Lung (tissue), 12 donors: ENCODE measurements around the gene CBARP. TPM values are rescaled to one million over a fixed set of nuclear protein-coding genes. Genes with fewer than 3 reads are reported as not detected.
A peak's percentile ranks its signal among the peaks of the same experiment; 100 is the strongest.

Experiments used
- ATAC-seq: fragments of 200-7000 bp; cut with Tn5 transposase; one replicate; pipeline ENCODE4 v1.9.1; 2020; ENCODE audit warnings: moderate number of reproducible peaks; ENCODE audit not compliant: insufficient read depth, low FRiP score
- DNase-seq, 3 donors: peaks; one replicate each; pipeline ENCODE4 v3.0.0-alpha.2; 2013 to 2017
- H3K27ac ChIP-seq, 2 donors: one replicate each; pipeline ENCODE4 v1.5.1; 2013; ENCODE audit warnings: mild to moderate bottlenecking in 2 of 2, moderate library complexity in 2 of 2, control low read depth in 1 of 2, inconsistent platforms in 1 of 2, low read depth in 1 of 2, low read length in 1 of 2
- H3K27me3 ChIP-seq, 3 donors: one replicate each; pipeline ENCODE4 v1.5.1; 2013; ENCODE audit warnings: low read length in 2 of 3; ENCODE audit not compliant: control insufficient read depth in 3 of 3, insufficient read depth in 3 of 3
- H3K36me3 ChIP-seq, 4 donors: one replicate each; pipeline ENCODE4 v1.5.1; 2013; ENCODE audit warnings: low read length in 4 of 4, mild to moderate bottlenecking in 1 of 4, moderate library complexity in 1 of 4; ENCODE audit not compliant: control insufficient read depth in 4 of 4, insufficient read depth in 4 of 4
- H3K4me1 ChIP-seq, 5 donors: one replicate each; pipeline ENCODE4 v1.5.1; 2013; ENCODE audit warnings: low read length in 5 of 5, mild to moderate bottlenecking in 2 of 5, moderate library complexity in 1 of 5; ENCODE audit not compliant: control insufficient read depth in 5 of 5, insufficient read depth in 5 of 5
- H3K4me3 ChIP-seq: one replicate; pipeline ENCODE4 v1.5.1; 2013; ENCODE audit warnings: mild to moderate bottlenecking, control low read depth, moderate library complexity
- H3K9ac ChIP-seq, 2 donors: one replicate each; pipeline ENCODE4 v1.5.1; 2013; ENCODE audit warnings: low read length in 2 of 2, control low read depth in 1 of 2; ENCODE audit not compliant: insufficient read depth in 1 of 2
- H3K9me3 ChIP-seq, 4 donors: one replicate each; pipeline ENCODE4 v1.5.1; 2013; ENCODE audit warnings: low read length in 3 of 4, mild to moderate bottlenecking in 1 of 4, moderate library complexity in 1 of 4; ENCODE audit not compliant: control insufficient read depth in 4 of 4, insufficient read depth in 3 of 4
- WGBS, 2 donors: extraction: QIAGEN DNeasy Blood & Tissue Kit; methylation state at CpG; one replicate each; pipeline ENCODE4 v1.1.7; 2013; 5-methylcytosine and 5-hydroxymethylcytosine counted together
- polyA plus RNA-seq, 2 donors: library from polyadenylated mRNA; stranded (reverse); fragments of 200-250 nt; gene quantifications; one replicate each; pipeline ENCODE4 v1.2.1, GENCODE V29; 2013
- total RNA-seq, 2 donors: library from RNA; depleted of rRNA in 1 of 2; stranded (reverse); fragments of >200 nt in 1 of 2; gene quantifications; one replicate each; pipeline ENCODE4 v1.2.1, GENCODE V29; 2014 to 2021
- TF ChIP-seq, protein P1 (sequence below): IDR thresholded peaks from 2 replicates; pipeline ENCODE4 v1.5.1; 2012; ENCODE audit warnings: mild to moderate bottlenecking; ENCODE audit errors: control extremely low read depth, extremely low read depth
- donor health status: control.
- donor health status: control.
- donor health status: Bipolar disorder and iron deficiency.
- donor health status: healthy.
- donor health status: DM: yes; HTN: yes; CAD: no.

Gene CBARP
- total and polyA plus RNA-seq, 4 donors, result 0.23 to 0.83 (median 0.59) TPM

GRCh38 chr19:1222394-1222793, 15.4 kb downstream of the CBARP start:
- TF ChIP-seq, protein P1, sequence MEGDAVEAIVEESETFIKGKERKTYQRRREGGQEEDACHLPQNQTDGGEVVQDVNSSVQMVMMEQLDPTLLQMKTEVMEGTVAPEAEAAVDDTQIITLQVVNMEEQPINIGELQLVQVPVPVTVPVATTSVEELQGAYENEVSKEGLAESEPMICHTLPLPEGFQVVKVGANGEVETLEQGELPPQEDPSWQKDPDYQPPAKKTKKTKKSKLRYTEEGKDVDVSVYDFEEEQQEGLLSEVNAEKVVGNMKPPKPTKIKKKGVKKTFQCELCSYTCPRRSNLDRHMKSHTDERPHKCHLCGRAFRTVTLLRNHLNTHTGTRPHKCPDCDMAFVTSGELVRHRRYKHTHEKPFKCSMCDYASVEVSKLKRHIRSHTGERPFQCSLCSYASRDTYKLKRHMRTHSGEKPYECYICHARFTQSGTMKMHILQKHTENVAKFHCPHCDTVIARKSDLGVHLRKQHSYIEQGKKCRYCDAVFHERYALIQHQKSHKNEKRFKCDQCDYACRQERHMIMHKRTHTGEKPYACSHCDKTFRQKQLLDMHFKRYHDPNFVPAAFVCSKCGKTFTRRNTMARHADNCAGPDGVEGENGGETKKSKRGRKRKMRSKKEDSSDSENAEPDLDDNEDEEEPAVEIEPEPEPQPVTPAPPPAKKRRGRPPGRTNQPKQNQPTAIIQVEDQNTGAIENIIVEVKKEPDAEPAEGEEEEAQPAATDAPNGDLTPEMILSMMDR, result no peak
- Histone ChIP-seq H3K9me3 (no peaks in the 10 kb centered on the region), H3K36me3 (peaks cover 0 to 63% (median 10%) of the 10 kb centered on the region in 4 donors), H3K4me3 (no peak overlapping the region), H3K27ac (no peak overlapping the region), H3K4me1 (peaks cover 0 to 6% (median 0%) of the 10 kb centered on the region in 5 donors), H3K27me3 (no peaks in the 10 kb centered on the region), H3K9ac (no peak overlapping the region)
- ATAC-seq, result no peak
- no peak for DNase-seq
- 91 to 95% methylated on average over 10 to 14 of the region's 14 CpGs for WGBS, 2 donors

DNA sequence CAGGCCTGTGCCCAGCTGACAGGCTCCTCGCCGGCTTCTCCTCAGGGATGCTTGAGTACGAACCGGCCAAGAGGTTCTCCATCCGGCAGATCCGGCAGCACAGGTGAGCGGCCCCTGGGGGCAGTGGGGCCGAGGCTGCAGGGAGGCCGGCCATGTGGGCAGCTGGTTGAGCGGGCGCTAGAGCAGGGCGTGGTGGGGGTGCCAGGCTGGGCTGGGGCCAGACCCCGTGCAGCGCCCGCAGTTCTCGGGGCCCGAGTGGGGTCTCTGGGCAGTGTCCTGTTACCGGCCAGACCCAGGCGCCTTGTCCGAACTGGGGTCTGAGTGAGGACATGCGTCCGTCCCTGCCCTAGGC, 15.9 kb downstream of the CBARP start:
- Histone ChIP-seq H3K4me1 (peaks cover 0 to 6% (median 0%) of the 10 kb centered on the region in 5 donors), H3K27ac (no peak overlapping the region), H3K36me3 (peaks cover 0 to 59% (median 10%) of the 10 kb centered on the region in 4 donors), H3K9me3 (no peaks in the 10 kb centered on the region), H3K27me3 (no peaks in the 10 kb centered on the region), H3K9ac (no peak overlapping the region), H3K4me3 (no peak overlapping the region)
- 93% methylated on average over 22 of the region's 22 CpGs for WGBS, 2 donors
- TF ChIP-seq, protein P1, result no peak
- DNase-seq, result no peak
- ATAC-seq, result no peak

GRCh38 chr19:1220976-1221903, 16.6 kb downstream of the CBARP start:
- H3K9ac ChIP-seq, result no peak overlapping the region
- H3K9me3 ChIP-seq, result no peaks in the 10 kb centered on the region
- WGBS, 2 donors, result 74 to 83% methylated on average over 38 of the region's 38 CpGs
- no peak for ATAC-seq
- peaks cover 0 to 52% (median 10%) of the 10 kb centered on the region in 4 donors for H3K36me3 ChIP-seq
- H3K4me3 ChIP-seq, result no peak overlapping the region
- peaks cover 0 to 6% (median 0%) of the 10 kb centered on the region in 5 donors for H3K4me1 ChIP-seq
- TF ChIP-seq, protein P1, result peak; percentile 18
- peak; percentile 59 to 72 (median 61) for DNase-seq
- H3K27me3 ChIP-seq, result no peaks in the 10 kb centered on the region
- H3K27ac ChIP-seq, result no peak overlapping the region
